ENCODE data around the gene RASD2. TPM values are rescaled to one million over a fixed set of nuclear protein-coding genes. Genes with fewer than 3 reads are reported as not detected.

The RASD2 gene
- total and polyA plus RNA-seq, 2 donors from 2014 or later, result 1.1 to 3.4 TPM

GRCh38 chr22:35509451-35509850 lies 31.2 kb upstream of the RASD2 start:
- no peak overlapping the region for H3K27ac ChIP-seq (ENCODE audit: low read depth in 2 of 2, low read length in 2 of 2)
- H3K9ac ChIP-seq (ENCODE audit: low read length in 3 of 3), result no peak overlapping the region
- no peak for DNase-seq
- no peaks in the 10 kb centered on the region for H3K36me3 ChIP-seq (ENCODE audit: control insufficient read depth in 2 of 3, insufficient read depth in 3 of 3, low read length in 3 of 3)
- intact Hi-C loops (cut with DNase I), result no loop called here
- no peaks in the 10 kb centered on the region for H3K9me3 ChIP-seq (ENCODE audit: control insufficient read depth in 2 of 3, insufficient read depth in 1 of 3, low read length in 3 of 3)
- no peak for FAIRE-seq
- H3K27me3 ChIP-seq (ENCODE audit: control insufficient read depth, insufficient read depth, low read length), result no peaks in the 10 kb centered on the region
- H3K4me3 ChIP-seq (ENCODE audit: low read length in 3 of 3), result no peak overlapping the region
- no peaks in the 10 kb centered on the region for H3K4me1 ChIP-seq (ENCODE audit: control insufficient read depth in 2 of 3, insufficient read depth in 2 of 3, low read depth in 1 of 3, low read length in 3 of 3)
- TF ChIP-seq, protein P1, sequence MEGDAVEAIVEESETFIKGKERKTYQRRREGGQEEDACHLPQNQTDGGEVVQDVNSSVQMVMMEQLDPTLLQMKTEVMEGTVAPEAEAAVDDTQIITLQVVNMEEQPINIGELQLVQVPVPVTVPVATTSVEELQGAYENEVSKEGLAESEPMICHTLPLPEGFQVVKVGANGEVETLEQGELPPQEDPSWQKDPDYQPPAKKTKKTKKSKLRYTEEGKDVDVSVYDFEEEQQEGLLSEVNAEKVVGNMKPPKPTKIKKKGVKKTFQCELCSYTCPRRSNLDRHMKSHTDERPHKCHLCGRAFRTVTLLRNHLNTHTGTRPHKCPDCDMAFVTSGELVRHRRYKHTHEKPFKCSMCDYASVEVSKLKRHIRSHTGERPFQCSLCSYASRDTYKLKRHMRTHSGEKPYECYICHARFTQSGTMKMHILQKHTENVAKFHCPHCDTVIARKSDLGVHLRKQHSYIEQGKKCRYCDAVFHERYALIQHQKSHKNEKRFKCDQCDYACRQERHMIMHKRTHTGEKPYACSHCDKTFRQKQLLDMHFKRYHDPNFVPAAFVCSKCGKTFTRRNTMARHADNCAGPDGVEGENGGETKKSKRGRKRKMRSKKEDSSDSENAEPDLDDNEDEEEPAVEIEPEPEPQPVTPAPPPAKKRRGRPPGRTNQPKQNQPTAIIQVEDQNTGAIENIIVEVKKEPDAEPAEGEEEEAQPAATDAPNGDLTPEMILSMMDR (IDR thresholded peaks at IDR 0.05; ENCODE audit: borderline replicate concordance, extremely low read depth, insufficient read depth), result no peak

- TF ChIP-seq, protein P1 (IDR thresholded peaks at IDR 0.05; ENCODE audit: borderline replicate concordance, extremely low read depth, insufficient read depth), result no peak
- FAIRE-seq, result no peak
- Histone ChIP-seq H3K27ac (ENCODE audit: low read depth in 2 of 2, low read length in 2 of 2) (no peak overlapping the region), H3K27me3 (ENCODE audit: control insufficient read depth, insufficient read depth, low read length) (no peaks in the 10 kb centered on the region), H3K4me3 (ENCODE audit: low read length in 3 of 3) (no peak overlapping the region), H3K4me1 (ENCODE audit: control insufficient read depth in 2 of 3, insufficient read depth in 2 of 3, low read depth in 1 of 3, low read length in 3 of 3) (no peaks in the 10 kb centered on the region), H3K36me3 (ENCODE audit: control insufficient read depth in 2 of 3, insufficient read depth in 3 of 3, low read length in 3 of 3) (no peaks in the 10 kb centered on the region), H3K9ac (ENCODE audit: low read length in 3 of 3) (no peak overlapping the region), H3K9me3 (ENCODE audit: control insufficient read depth in 2 of 3, insufficient read depth in 1 of 3, low read length in 3 of 3) (no peaks in the 10 kb centered on the region)
- intact Hi-C loops (cut with DNase I), result no loop called here
- DNase-seq, result no peak
Measured at GRCh38 chr22:35509960-35510359, 30.7 kb upstream of the RASD2 start.

- Histone ChIP-seq H3K27me3 (ENCODE audit: control insufficient read depth, insufficient read depth, low read length) (no peaks in the 10 kb centered on the region), H3K4me1 (ENCODE audit: control insufficient read depth in 2 of 3, insufficient read depth in 2 of 3, low read depth in 1 of 3, low read length in 3 of 3) (no peaks in the 10 kb centered on the region), H3K27ac (ENCODE audit: low read depth in 2 of 2, low read length in 2 of 2) (no peak overlapping the region), H3K9ac (ENCODE audit: low read length in 3 of 3) (no peak overlapping the region), H3K9me3 (ENCODE audit: control insufficient read depth in 2 of 3, insufficient read depth in 1 of 3, low read length in 3 of 3) (no peaks in the 10 kb centered on the region), H3K36me3 (ENCODE audit: control insufficient read depth in 2 of 3, insufficient read depth in 3 of 3, low read length in 3 of 3) (no peaks in the 10 kb centered on the region), H3K4me3 (ENCODE audit: low read length in 3 of 3) (no peak overlapping the region)
- no peak for DNase-seq
- intact Hi-C loops (cut with DNase I), result no loop called here
- no peak for FAIRE-seq
- TF ChIP-seq, protein P1 (IDR thresholded peaks at IDR 0.05; ENCODE audit: borderline replicate concordance, extremely low read depth, insufficient read depth), result no peak
Measured at GRCh38 chr22:35510481-35510934, 30.1 kb upstream of the RASD2 start.

DNA sequence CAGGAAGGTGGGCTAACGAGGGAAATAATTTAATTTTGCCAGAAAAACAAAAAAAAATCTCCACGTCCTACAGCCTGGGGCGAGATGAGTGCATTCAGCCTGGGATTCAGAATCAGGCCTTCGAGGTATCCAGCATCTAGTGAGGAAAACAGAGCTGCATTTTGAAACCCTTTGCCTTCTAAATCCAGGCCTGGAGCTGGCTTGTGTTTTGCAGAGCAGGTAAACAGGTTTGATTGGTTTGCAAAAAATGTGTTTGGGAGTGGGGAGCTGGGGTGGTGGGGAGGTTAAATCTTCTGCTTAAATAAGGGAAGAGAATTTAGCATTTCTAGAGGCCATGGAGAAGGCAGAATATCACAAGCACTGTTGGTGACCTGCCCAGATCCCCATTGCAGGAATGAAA lies 29.7 kb upstream of the RASD2 start:
- FAIRE-seq (no peak), DNase-seq (no peak)
- Histone ChIP-seq H3K4me3 (ENCODE audit: low read length in 3 of 3) (no peak overlapping the region), H3K9me3 (ENCODE audit: control insufficient read depth in 2 of 3, insufficient read depth in 1 of 3, low read length in 3 of 3) (no peaks in the 10 kb centered on the region), H3K27ac (ENCODE audit: low read depth in 2 of 2, low read length in 2 of 2) (no peak overlapping the region), H3K27me3 (ENCODE audit: control insufficient read depth, insufficient read depth, low read length) (no peaks in the 10 kb centered on the region), H3K9ac (ENCODE audit: low read length in 3 of 3) (no peak overlapping the region), H3K4me1 (ENCODE audit: control insufficient read depth in 2 of 3, insufficient read depth in 2 of 3, low read depth in 1 of 3, low read length in 3 of 3) (no peaks in the 10 kb centered on the region), H3K36me3 (ENCODE audit: control insufficient read depth in 2 of 3, insufficient read depth in 3 of 3, low read length in 3 of 3) (no peaks in the 10 kb centered on the region)
- TF ChIP-seq, protein P1 (IDR thresholded peaks at IDR 0.05; ENCODE audit: borderline replicate concordance, extremely low read depth, insufficient read depth), result no peak
- intact Hi-C loops (cut with DNase I), result no loop called here

Data from kidney (tissue), 14 donors.